GM19467 (cell line): Measurements from ENCODE around the gene LAMB4.

ENCODE experiments used
- ATAC-seq: cut with Tn5 transposase; IDR thresholded peaks from one replicate; pipeline ENCODE4 v1.9.1; 2021; ENCODE audit warnings: mild to moderate bottlenecking, moderate library complexity; ENCODE audit not compliant: unreplicated experiment

LAMB4 gene

GRCh38 chr7:108079648-108080591 is 50.2 kb downstream of the LAMB4 start:
- no peak for ATAC-seq

- ATAC-seq = no peak
Measured at GRCh38 chr7:108079276-108079647, 50.9 kb downstream of the LAMB4 start.

GRCh38 chr7:108078691-108079090 is 51.5 kb downstream of the LAMB4 start:
- no peak for ATAC-seq

GRCh38 chr7:108078211-108078673 is 51.9 kb downstream of the LAMB4 start:
- no peak for ATAC-seq

GRCh38 chr7:108077709-108078108 is 52.5 kb downstream of the LAMB4 start:
- ATAC-seq = no peak

GRCh38 chr7:108076156-108076555 is 54.0 kb downstream of the LAMB4 start:
- ATAC-seq = no peak

GRCh38 chr7:108073305-108074070 is 56.7 kb downstream of the LAMB4 start:
- ATAC-seq = no peak

GRCh38 chr7:108072739-108073138 is 57.4 kb downstream of the LAMB4 start:
- no peak for ATAC-seq

- no peak for ATAC-seq
Measured at GRCh38 chr7:108072116-108072515, 58.0 kb downstream of the LAMB4 start.

- ATAC-seq = no peak
Measured at GRCh38 chr7:108071551-108071950, 58.6 kb downstream of the LAMB4 start.

GRCh38 chr7:108069646-108070045 is 60.5 kb downstream of the LAMB4 start:
- ATAC-seq = no peak

- no peak for ATAC-seq
Measured at GRCh38 chr7:108067844-108068243, 62.3 kb downstream of the LAMB4 start.

GRCh38 chr7:108066486-108066885 is 63.7 kb downstream of the LAMB4 start:
- no peak for ATAC-seq

GRCh38 chr7:108063520-108063933 is 66.6 kb downstream of the LAMB4 start:
- no peak for ATAC-seq

GRCh38 chr7:108062250-108063014 is 67.7 kb downstream of the LAMB4 start:
- no peak for ATAC-seq

GRCh38 chr7:108059526-108059925 is 70.6 kb downstream of the LAMB4 start:
- no peak for ATAC-seq

GRCh38 chr7:108057951-108058481 is 72.1 kb downstream of the LAMB4 start:
- no peak for ATAC-seq

GRCh38 chr7:108055611-108056021 is 74.5 kb downstream of the LAMB4 start:
- ATAC-seq = no peak

GRCh38 chr7:108054537-108054936 is 75.6 kb downstream of the LAMB4 start:
- no peak for ATAC-seq

- ATAC-seq = no peak
Measured at GRCh38 chr7:108053250-108053649, 76.9 kb downstream of the LAMB4 start.

- no peak for ATAC-seq
Measured at GRCh38 chr7:108051454-108051853, 78.7 kb downstream of the LAMB4 start.
